ENCODE data around the gene TMEM69.
"Not testable (repeated sequence)": the region's sequence is repeated elsewhere in the genome, so short reads cannot be mapped to it uniquely, and the experiment has no call there.

TMEM69 gene

GRCh38 chr1:45739641-45740156 lies 51.7 kb downstream of the TMEM69 start:
- DNase-seq (ENCODE audit: low spot score), result not testable (repeated sequence)
